8988T (cell line): Measurements from ENCODE around the gene TMEM109.

Experiments
- DNase-seq: peaks from one replicate; pipeline ENCODE4 v3.0.0; 2011

TMEM109 gene

DNA sequence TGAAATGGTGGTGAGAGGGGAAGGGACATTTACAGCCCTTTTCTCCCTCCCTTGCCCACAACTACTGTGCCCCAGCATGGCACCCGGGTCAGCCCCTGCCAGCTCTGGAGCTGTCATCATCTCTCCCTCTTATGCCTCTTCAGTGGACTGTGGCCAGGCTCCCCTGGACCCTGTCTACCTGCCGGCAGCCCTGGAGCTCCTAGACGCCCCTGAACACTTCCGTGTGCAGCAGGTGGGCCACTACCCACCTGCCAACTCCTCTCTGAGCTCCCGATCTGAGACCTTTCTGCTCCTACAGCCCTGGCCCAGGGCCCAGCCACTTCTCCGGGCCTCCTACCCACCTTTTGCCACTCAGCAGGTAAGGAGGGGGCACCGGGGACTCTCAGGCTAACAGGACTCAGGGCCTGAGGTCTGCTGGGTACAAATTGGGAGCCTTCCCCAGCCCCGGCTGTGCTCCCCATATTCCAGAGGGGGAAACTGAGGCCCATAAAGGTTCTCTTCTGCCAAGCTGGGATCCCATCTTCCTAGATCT, 13.2 kb downstream of the TMEM109 start:
- DNase-seq, result no peak

DNA sequence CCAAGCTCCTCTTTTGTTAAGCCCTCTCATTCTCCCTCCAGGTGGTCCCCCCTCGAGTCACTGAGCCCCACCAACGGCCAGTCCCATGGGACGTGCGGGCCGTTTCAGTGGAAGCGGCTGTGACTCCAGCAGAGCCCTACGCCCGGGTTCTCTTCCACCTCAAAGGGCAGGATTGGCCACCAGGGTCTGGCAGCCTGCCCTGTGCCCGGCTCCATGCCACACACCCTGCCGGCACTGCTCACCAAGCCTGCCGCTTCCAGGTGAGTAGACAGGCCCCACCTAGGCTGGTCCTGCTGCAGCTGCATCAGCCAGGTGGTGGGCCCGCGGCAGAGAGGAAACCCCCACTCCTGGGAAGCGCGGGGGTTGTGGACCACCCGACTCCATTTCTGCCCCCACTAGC, 13.6 kb downstream of the TMEM109 start:
- DNase-seq, result no peak

DNA sequence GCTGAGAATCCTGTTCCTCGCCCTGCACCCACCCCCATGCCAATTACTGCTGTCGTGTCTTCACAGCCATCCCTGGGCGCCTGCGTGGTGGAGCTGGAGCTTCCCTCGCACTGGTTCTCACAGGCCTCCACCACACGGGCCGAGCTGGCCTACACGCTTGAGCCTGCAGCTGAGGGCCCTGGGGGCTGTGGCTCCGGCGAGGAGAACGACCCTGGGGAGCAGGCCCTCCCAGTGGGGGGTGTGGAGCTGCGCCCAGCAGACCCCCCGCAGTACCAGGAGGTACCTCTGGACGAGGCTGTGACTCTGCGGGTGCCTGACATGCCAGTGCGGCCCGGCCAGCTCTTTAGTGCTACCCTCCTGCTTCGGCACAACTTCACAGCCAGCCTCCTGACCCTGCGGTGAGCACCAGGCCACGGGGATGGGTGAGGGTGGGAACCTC, 14.6 kb downstream of the TMEM109 start:
- DNase-seq, result no peak

DNA sequence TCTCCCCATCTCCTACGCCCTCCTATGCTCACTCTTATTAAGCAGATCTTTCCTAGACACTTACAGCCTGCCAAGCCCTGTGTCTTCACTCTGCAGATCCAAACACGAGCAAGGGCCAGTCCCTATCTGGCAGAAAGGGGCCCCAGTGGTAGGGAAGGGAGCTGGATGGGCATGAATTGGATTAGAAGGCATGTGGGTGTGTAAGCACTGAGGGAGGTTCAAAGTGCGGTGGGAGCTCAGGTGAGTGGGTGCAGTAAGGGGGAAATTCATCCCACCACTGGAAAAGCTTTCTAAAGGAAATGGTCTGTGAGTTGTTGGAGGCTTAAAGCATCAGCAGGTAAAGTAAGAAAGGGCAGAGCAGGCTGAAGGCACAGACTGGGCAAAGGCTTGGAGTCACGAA, 15.8 kb downstream of the TMEM109 start:
- DNase-seq, result no peak

DNA sequence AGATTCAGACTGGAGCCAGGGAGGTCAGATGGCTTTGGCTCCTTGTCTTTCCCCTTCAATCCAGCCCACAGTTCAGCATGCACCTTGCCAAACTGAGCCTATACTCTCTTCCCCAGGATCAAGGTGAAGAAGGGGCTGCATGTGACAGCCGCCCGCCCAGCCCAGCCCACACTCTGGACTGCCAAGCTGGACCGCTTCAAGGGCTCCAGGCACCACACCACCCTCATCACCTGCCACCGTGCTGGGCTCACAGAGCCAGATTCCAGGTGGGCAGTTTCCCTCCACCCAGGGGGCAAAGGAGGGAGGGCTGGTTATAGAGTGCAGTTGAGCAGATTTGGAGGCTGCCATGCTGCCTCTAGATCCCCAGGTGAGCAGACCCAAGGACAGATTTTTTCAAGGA, 16.4 kb downstream of the TMEM109 start:
- DNase-seq, result no peak

DNA sequence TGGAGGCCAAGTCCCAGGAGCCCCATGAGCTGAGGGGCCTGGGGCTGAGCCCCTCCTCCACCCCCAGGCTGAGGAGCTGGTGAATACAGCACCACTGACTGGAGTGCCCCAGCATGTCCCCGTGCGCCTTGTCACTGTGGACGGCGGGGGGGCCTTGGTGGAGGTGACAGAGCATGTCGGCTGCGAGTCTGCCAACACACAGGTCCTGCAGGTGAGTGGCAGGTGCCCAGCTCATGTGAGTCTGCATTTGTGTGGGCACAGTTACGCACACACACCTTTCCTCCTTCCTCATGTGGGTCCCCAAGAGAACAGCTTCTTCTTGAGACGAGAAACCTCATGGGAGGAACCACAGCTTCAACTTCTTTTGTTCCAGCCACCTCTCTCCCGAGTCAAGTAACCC, 18.0 kb downstream of the TMEM109 start:
- no peak for DNase-seq

DNA sequence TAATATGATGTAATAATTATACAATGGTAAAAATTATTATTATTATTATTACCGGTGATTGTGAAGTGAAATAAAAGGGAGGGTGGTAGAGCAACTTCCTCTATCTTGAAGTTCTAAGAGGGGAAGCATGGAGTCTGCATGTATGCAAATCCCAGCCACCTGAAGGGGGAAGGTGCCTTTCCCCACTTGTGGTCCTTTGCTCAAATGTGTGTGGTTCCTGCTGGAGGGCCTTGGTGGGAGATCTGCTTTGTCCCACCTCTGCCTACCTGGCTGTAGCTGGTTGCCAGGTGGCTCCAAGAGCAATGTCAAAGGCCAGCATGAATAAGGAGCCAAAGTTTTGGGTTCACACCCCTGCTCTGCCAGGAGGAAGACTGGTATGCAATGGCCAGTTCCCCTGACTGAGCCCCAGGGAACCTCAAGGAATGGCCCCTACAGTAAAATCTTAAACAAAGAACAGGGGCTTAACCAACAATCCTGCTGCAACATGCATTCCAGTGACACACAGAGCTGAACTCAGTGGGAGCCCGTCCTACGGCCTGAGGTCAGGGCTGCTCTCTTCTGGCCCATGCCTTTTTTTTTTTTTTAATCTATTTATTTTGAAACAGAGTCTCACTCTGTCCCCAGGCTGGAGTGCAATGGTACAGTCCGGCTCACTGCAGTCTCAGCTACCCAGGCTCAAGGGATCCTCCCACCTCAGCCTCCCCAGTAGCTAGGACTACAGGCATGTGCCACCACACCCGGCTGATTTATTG, 18.8 kb downstream of the TMEM109 start:
- no peak for DNase-seq

DNA sequence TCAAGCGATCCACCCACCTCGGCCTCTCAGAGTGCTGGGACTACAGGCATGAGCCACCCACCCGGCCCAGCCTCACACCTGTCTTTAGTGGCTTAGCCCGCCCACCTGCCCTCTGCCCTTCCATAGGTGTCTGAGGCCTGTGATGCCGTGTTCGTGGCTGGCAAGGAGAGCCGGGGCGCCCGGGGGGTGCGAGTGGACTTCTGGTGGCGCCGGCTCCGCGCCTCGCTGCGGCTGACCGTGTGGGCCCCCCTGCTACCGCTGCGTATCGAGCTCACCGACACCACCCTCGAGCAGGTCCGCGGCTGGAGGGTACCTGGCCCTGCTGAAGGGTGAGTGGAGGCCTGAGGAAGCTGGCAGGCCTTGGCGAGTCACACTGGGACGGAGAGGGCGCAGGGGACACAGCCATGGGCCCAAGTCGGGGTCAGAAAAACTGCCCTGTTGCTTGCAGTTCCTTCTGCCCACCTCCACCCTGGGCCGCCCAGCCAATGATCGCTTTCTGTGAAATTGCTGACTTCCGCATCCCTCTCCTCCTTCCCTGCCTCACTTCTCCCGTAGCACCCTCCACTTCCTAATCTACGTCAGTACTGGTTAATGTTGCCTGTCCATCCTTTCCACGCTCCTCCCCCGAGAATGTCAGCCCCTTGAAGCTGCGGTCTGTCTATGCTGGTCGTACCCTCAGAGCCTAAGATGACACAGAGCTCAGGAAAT, 19.6 kb downstream of the TMEM109 start:
- DNase-seq, result no peak

DNA sequence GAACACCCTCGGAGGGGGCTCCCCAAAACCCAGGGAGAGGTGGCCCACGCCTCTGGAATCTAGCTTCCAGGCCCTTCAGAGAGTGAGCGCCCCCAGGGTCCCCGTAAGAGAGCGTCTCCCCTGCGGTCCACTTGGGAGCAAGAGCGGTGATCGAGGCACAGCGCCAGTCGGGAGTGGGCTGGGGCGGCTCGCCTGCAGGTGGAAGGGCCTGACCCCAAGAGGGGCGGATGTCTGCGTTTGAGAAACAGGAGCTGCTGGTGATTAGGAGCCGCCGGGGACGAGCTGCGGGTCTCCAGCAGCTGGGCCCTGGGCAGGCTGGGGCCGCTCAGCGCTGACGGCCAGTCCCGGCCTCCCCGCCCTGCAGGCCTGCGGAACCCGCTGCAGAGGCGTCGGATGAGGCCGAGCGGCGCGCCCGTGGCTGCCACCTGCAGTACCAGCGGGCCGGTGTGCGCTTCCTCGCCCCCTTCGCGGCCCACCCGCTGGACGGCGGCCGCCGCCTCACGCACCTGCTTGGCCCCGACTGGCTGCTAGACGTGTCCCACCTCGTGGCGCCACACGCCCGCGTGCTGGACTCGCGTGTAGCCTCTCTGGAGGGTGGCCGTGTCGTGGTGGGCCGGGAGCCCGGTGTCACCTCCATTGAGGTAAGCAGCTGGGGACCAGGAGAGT, 20.3 kb downstream of the TMEM109 start:
- no peak for DNase-seq

DNA sequence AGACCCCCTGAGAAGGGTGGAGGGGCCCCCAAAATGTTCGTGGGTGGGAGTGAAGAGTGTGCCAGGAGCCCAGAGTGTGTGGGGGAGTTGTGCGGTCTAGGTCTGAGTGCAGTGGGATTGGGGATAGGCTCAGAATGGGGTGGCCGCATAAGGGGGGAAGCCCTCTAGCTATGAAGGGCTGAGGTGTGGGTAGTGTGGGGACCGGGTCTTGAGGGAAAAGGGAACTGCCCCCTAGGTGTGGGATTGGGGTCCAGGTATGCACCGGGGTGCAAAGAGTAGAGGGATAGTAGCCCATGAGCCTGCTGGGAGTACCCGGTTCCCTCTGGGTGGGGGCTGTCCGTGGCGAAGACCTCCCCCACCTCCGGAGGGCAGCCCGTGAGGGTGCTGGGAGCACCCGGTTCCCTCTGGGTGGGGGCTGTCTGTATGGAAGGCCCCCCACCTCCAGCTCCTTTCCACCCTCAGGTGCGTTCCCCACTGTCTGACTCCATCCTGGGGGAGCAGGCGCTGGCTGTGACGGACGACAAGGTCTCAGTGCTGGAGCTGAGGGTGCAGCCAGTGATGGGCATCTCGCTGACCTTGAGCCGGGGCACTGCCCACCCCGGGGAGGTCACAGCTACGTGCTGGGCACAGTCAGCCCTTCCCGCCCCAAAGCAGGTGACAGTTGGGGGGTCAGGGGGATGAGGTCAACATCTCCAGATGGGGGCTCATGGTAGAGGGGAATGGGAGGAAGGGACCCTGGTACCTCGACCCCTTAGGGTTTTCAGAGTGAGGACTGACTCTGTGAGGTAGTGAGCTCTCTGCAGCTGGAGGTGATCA, 21.0 kb downstream of the TMEM109 start:
- DNase-seq, result no peak

DNA sequence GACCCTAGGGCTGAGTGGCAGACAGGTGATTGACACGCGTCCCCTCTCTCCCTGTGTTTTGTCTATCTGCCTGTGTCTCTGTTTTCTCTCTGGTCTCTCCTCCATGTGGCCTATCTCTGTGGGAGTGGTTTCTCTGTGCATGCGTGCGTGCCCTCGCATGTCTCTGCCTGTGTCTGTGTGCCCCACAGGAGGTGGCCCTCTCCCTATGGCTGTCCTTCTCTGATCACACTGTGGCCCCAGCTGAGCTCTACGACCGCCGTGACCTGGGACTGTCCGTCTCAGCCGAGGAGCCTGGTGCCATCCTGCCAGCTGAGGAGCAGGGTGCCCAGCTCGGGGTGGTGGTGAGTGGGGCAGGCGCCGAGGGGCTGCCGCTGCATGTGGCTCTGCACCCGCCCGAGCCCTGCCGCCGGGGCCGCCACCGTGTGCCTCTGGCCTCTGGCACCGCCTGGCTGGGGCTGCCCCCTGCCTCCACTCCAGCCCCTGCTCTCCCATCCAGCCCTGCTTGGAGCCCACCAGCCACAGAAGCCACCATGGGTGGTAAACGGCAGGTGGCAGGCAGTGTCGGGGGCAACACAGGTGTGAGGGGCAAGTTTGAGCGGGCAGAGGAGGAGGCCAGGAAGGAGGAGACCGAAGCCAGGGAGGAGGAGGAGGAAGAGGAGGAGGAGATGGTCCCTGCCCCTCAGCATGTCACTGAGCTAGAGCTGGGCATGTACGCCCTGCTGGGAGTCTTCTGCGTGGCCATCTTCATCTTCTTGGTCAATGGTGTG, 21.9 kb downstream of the TMEM109 start:
- DNase-seq, result no peak

DNA sequence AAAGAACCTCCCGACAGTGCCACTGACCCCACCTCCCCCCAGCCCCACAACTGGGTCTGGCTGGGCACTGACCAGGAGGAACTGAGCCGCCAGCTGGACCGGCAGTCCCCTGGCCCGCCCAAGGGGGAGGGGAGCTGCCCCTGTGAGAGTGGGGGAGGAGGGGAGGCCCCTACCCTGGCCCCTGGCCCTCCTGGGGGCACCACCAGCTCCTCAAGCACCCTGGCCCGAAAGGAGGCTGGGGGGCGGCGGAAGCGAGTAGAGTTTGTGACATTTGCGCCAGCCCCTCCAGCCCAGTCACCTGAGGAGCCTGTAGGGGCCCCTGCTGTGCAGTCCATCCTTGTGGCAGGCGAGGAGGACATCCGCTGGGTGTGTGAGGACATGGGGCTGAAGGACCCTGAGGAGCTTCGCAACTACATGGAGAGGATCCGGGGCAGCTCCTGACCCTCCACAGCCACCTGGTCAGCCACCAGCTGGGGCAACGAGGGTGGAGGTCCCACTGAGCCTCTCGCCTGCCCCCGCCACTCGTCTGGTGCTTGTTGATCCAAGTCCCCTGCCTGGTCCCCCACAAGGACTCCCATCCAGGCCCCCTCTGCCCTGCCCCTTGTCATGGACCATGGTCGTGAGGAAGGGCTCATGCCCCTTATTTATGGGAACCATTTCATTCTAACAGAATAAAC, 22.6 kb downstream of the TMEM109 start:
- no peak for DNase-seq

DNA sequence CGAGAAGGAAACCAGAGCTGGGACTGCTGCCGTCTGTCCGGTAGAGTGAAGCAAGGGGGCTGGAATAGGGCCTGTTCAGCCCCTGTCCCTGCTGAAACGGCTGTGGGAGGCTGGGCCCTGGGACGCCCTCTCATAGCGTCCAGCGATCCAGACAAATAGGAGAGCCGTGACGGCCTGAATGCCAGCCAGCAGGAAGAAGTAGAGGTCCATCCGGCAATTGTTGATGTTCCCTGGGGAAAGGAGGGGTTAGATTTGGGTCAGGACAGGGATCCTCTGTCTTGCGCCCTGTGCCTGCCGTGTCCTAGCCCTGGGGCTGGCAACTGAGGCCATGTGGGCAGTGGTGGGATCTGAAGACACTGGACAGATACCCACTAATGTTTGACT, 23.2 kb downstream of the TMEM109 start:
- DNase-seq, result no peak

DNA sequence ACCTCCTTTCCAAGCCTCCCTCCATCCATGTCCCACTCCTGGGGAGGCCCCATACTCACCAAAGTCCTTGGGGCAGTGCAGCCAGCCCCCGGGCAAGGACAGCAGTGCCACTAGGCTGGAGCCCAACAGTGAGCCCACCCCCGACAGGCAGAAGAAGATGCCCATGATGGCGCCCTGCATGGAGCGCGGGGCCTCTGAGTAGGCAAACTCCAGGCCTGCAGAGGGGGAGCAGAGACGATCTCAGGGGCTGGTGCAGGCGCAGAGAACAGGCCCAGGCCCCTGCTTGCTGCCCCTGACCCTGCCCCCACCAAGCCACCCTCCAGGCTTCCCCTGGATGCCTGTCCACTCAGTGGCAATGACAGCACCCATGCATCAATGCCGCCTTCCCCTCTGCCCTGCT, 23.9 kb downstream of the TMEM109 start:
- no peak for DNase-seq

DNA sequence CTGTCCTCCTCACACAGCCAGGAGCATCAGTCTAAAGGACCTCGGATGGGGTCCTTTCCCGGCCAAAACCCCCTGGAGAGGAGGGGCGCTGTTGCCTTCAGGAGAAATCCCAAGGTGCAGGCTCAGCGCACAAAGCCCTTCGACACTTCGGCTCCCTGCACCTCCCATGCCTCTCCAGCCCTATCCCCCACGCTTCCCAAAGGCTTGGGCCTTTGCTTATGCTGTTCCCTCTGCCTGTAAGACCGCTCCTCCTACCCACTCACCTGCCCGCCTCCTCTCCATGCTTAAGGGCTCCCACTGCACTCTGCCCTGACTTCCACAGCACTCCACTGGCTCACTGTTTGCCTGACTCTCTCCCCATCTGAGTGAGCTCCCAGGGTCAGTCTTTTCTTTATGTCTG, 24.5 kb downstream of the TMEM109 start:
- DNase-seq, result no peak

DNA sequence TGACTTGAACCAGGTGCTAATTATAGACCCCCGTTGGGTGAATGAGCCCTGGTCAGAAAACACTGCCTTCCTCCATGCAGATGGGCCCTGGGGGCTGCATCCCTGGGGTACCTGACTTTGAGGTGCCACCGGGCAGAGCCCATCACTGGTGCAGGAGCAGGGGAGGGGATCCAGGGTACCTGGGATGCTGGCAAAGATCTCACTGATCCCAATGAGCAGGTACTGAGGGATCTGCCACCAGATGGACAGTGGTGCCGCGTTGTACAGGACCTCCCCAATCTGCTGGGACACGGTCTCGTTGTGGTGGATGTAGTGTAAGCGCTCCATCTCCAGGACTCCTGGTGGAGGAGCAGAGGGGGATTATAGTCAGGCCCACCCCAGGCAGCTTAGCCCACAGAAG, 25.3 kb downstream of the TMEM109 start:
- no peak for DNase-seq

DNA sequence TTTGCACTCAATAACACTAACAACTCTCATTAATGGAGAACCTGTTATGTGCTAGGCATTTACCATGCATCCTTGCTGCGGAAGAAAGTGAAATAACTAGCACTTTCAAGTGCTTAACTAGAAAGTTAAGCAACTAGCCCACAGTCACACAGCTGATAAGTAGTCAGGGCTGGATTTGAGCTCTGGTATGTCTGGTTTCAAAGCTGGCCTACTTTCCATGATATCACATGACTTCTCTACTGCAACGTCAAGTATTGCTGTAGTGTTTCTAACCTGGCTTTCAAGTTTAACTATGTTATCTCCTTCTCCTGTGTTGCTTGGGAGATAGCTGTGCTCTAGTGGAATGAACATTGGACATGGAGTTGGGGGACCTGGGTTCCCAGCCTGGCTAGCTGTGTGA, 25.9 kb downstream of the TMEM109 start:
- no peak for DNase-seq

DNA sequence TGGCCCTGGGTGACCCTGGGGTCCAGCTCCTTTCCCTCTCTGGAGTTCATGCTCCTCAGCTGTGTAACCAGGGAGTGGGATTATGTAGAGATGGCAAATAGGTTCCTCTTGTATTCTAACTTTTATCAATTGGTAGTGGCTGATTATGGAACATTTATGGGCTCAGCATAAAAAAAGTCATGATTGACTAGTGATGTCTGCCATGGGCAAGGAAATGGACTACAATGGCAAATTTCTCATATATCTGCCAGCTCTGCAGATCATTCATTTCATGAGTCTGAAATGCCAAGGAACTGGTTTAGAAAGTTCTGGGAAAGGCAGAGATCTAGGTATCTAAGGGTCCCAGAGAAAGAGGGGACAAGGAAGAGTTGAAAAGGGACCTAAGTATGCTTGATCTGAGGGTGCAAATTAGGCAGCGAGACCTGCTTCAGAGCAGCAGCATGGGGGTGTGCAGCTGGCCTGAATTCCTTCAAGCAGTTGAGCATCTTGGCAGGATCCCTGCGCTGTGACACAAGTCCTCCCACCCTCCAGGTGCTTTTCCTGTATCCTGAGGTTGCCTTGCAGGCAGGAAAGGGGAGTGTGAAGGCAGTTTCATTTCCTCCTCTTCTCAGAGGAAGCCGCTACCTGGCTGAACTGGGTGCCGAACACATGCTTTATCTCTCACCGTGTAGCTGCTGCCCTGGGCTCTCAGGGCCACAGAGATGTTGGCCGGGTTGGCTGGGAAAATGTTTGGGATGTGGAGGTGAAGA, 27.6 kb downstream of the TMEM109 start:
- no peak for DNase-seq

DNA sequence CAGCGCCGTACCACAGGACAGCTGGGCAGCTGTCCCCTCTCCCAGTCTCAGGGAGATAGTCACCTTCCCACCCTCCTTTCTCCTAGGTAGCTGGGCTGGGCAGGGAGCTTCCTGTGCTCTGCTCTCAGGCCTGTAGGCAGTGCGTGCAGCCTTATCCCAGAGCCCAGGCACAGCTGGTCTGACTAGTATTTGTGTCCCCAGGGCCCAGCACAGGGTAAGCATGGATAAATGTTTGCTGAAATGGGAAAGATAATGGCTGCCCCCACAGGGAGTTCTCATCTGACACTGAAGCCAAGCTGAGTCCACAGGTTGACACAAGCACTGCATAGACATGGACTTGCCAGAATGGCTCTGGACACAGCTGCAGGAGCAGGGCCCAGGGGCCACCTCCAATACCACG, 28.3 kb downstream of the TMEM109 start:
- no peak for DNase-seq

DNA sequence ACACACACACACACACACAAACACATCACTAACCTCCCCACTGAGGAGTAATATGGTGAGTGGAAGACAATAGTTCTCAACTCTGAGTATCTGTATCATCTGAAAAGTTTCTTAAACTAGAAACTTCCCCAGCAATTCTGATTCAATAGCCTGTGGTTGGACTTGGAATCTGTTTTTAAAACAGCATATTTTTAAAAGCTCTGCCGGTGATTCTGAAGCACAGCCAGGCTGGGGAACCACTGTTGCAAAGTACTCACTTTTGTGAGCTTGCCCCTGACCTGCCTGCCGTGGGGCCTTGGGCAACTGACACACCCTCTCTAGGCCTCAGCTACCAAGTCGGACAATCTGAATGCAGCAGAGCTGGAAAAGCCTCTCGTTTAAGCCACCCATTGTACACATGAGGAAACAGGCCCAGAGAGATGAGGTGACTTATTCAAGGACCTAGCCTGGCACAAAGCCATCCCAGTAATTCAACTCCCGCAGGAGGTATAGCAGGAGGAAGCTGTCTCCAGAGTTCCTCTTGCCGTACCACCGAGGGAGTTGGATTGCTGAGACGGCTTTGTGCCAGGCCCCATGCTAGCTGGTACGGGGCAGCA, 29.1 kb downstream of the TMEM109 start:
- DNase-seq, result no peak
